IMR-90 (cell line): Measurements from ENCODE around the gene ZNF423.

Source experiments
- CHD1 ChIP-seq: IDR thresholded peaks from 2 replicates; pipeline ENCODE4 v1.6.1; 2012; ENCODE audit warnings: low read depth, low read length, improper control_type of control experiment
- MAZ ChIP-seq: IDR thresholded peaks from 2 replicates; pipeline ENCODE4 v1.6.1; 2012; ENCODE audit warnings: low read depth, mild to moderate bottlenecking, low read length, improper control_type of control experiment, moderate library complexity, borderline replicate concordance
- NFE2L2 ChIP-seq: fragments of 150-350 bp; IDR thresholded peaks from 2 replicates; pipeline ENCODE4 v1.6.1; 2016; ENCODE audit warnings: low read depth, mild to moderate bottlenecking, low read length
- POLR2A ChIP-seq: IDR thresholded peaks from 2 replicates; pipeline ENCODE4 v1.6.1; 2012; ENCODE audit warnings: mild to moderate bottlenecking, low read depth, low read length
- RAD21 ChIP-seq: IDR thresholded peaks from 2 replicates; pipeline ENCODE4 v1.6.1; 2012; ENCODE audit warnings: low read length, improper control_type of control experiment
- RCOR1 ChIP-seq: IDR thresholded peaks from 2 replicates; pipeline ENCODE4 v1.6.1; 2012; ENCODE audit warnings: mild to moderate bottlenecking, low read length, improper control_type of control experiment; ENCODE audit not compliant: insufficient replicate concordance
- RFX5 ChIP-seq: IDR thresholded peaks from 2 replicates; pipeline ENCODE4 v1.8.0; 2012; ENCODE audit warnings: low read depth, mild to moderate bottlenecking, low read length, moderate library complexity
- USF2 ChIP-seq: fragments of 150-350 bp; IDR thresholded peaks from 2 replicates; pipeline ENCODE4 v1.6.1; 2017; ENCODE audit warnings: mild to moderate bottlenecking, antibody characterized with exemption, low read length, low read depth
- TF ChIP-seq, protein P1 (sequence below): conservative IDR thresholded peaks from 2 replicates; pipeline ENCODE4 v1.5.1; 2012; ENCODE audit warnings: mild to moderate bottlenecking, low read depth, low read length, improper control_type of control experiment

GRCh38 chr16:49631187-49632041, 224.5 kb downstream of the ZNF423 start:
- no peak for TF ChIP-seq USF2
- TF ChIP-seq, protein P1, sequence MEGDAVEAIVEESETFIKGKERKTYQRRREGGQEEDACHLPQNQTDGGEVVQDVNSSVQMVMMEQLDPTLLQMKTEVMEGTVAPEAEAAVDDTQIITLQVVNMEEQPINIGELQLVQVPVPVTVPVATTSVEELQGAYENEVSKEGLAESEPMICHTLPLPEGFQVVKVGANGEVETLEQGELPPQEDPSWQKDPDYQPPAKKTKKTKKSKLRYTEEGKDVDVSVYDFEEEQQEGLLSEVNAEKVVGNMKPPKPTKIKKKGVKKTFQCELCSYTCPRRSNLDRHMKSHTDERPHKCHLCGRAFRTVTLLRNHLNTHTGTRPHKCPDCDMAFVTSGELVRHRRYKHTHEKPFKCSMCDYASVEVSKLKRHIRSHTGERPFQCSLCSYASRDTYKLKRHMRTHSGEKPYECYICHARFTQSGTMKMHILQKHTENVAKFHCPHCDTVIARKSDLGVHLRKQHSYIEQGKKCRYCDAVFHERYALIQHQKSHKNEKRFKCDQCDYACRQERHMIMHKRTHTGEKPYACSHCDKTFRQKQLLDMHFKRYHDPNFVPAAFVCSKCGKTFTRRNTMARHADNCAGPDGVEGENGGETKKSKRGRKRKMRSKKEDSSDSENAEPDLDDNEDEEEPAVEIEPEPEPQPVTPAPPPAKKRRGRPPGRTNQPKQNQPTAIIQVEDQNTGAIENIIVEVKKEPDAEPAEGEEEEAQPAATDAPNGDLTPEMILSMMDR, result no peak
- TF ChIP-seq MAZ, result no peak
- no peak for TF ChIP-seq POLR2A
- no peak for TF ChIP-seq RAD21
- TF ChIP-seq RCOR1, result no peak
- no peak for TF ChIP-seq CHD1
- no peak for TF ChIP-seq RFX5
- no peak for TF ChIP-seq NFE2L2
